IPS-18a (cell line): ENCODE results near the gene TMEM115.

Experiments used
- H3K27ac ChIP-seq: one replicate; pipeline ENCODE4 v1.5.1; 2013; ENCODE audit warnings: low read length
- H3K27me3 ChIP-seq: one replicate; pipeline ENCODE4 v1.6.1; 2013; ENCODE audit warnings: mild to moderate bottlenecking, low read length; ENCODE audit not compliant: control insufficient read depth, insufficient read depth
- H3K36me3 ChIP-seq: one replicate; pipeline ENCODE4 v1.6.1; 2013; ENCODE audit warnings: low read depth, low read length; ENCODE audit not compliant: control insufficient read depth
- H3K4me1 ChIP-seq: one replicate; pipeline ENCODE4 v1.6.1; 2013; ENCODE audit warnings: low read depth, low read length; ENCODE audit not compliant: control insufficient read depth
- H3K4me3 ChIP-seq: one replicate; pipeline ENCODE4 v1.5.1; 2013; ENCODE audit warnings: low read length
- H3K9ac ChIP-seq: one replicate; pipeline ENCODE4 v1.6.1; 2013; ENCODE audit warnings: mild to moderate bottlenecking, low read length, moderate library complexity
- H3K9me3 ChIP-seq: one replicate; pipeline ENCODE4 v1.6.1; 2013; ENCODE audit warnings: low read depth, low read length; ENCODE audit not compliant: control insufficient read depth

The TMEM115 gene

DNA sequence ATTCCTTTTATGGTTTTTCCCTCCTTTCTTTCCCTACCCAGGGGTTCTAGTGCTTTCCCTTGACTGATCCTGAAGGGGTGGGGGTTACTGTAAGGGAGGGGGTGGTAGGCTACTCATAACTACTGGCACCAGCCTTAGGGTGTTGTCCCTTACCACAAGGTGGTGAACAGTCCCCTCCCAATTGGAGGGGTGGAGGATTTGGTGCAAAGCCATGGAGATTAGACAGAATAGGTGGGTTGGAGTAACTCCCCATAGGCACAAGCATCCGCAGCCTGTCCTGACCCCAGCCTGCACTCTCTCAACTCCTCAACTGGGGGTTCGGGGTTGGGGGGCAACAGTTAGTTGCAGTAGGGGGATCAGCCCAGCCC is 34.2 kb downstream of the TMEM115 start:
- no peaks in the 10 kb centered on the region for H3K9me3 ChIP-seq
- no peak overlapping the region for H3K27ac ChIP-seq
- H3K27me3 ChIP-seq = no peaks in the 10 kb centered on the region
- peaks cover 18% of the 10 kb centered on the region for H3K4me1 ChIP-seq
- H3K4me3 ChIP-seq = no peak overlapping the region
- H3K36me3 ChIP-seq = peaks cover 6% of the 10 kb centered on the region
- no peak overlapping the region for H3K9ac ChIP-seq

DNA sequence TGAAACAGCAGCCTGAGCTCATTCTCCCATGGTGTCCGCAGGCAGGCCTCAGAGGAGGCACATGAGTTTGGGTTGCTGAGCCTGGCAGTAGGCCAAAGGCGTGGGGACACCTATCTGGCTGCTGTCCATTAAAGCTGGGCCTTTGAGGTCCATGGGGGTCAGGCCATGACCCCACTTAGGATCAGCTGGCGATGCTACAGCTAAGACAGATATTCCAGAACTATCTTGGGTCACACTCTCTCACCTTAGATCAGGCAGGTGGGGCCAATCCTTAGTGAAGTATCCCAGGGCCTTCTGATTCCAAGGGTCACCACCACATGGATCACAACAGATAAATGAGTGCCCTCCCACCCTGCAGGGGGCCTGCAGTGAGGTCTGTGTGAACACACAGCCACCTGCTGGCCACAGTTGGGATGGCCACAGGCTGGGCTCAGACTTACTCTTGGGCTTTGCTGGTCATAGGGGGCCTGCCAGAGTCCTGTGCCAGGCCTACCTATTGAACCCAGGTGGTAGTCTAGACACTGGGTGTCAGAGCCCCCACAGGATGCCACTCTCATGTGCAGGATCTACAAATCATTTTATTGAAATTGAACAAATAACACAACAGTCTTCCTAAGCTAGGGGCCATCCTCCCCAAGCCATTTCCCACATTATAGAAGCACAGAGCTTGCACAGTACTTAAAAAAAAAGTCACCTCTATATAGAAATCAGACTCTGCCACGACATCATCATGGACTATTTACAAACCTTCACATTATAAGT is 34.8 kb downstream of the TMEM115 start:
- Histone ChIP-seq H3K4me3 (no peak overlapping the region), H3K9ac (no peak overlapping the region), H3K27ac (no peak overlapping the region), H3K36me3 (peaks cover 5% of the 10 kb centered on the region), H3K27me3 (no peaks in the 10 kb centered on the region), H3K9me3 (no peaks in the 10 kb centered on the region), H3K4me1 (peaks cover 18% of the 10 kb centered on the region)

DNA sequence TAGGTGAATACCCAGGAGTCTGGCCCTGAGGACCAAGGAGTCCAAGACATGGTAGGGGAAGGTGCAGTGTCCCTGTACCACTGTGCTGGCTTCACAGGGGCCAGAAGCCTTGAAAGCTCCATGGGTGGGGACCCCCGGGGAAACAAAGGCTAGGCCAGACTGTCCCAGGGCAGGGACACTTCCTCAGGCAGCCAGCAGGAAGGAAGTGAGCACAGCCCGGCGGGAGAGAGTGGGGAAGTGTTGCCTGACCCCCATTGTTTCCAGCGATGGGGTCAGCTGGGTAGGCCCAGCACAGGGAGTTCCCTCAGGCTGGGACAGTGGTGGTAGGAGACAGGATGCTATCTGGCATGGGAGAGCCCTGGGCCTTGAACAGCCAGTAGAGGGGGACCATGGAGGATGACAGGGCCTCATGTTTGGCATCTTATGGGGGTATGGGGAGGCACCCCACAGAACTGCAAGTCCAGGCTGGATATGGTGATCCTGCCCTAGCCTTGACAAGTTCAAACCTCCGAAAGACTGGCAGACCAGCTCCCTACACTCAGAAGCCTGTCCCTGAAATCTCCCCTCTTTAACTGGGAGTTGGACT is 35.6 kb downstream of the TMEM115 start:
- H3K4me1 ChIP-seq = peaks cover 18% of the 10 kb centered on the region
- H3K36me3 ChIP-seq = peaks cover 13% of the 10 kb centered on the region
- H3K4me3 ChIP-seq = no peak overlapping the region
- H3K9me3 ChIP-seq = no peaks in the 10 kb centered on the region
- H3K9ac ChIP-seq = no peak overlapping the region
- H3K27ac ChIP-seq = no peak overlapping the region
- H3K27me3 ChIP-seq = no peaks in the 10 kb centered on the region

DNA sequence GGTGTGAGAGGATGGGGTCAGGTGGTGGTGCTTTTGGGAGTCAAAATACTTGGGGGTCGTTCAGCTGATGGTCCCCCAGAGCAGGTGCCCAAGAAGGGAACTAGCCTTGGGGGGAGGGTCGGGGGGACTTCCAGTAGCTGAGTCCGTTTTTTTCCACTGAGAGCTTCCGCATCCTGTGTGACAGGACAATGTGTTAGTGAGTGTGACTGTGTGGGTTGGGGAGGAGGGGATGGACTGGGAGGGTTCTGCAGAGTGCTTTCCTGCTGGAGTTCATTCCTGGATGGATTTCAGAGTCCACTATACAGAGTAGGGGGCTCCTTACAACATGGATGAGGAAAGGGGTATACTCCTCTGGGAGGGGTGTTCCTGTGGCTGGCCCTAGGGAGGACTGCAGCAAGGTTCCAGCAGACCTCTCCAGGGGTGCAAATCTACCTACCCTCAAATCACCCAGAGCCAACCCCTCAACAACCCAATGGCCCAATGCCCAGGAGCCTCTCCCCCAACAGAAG is 36.2 kb downstream of the TMEM115 start:
- no peak overlapping the region for H3K27ac ChIP-seq
- peaks cover 19% of the 10 kb centered on the region for H3K36me3 ChIP-seq
- H3K9me3 ChIP-seq = no peaks in the 10 kb centered on the region
- H3K27me3 ChIP-seq = no peaks in the 10 kb centered on the region
- H3K4me1 ChIP-seq = peaks cover 15% of the 10 kb centered on the region
- peak overlapping the region; percentile 95 for H3K9ac ChIP-seq
- peak overlapping the region; percentile 75 for H3K4me3 ChIP-seq

DNA sequence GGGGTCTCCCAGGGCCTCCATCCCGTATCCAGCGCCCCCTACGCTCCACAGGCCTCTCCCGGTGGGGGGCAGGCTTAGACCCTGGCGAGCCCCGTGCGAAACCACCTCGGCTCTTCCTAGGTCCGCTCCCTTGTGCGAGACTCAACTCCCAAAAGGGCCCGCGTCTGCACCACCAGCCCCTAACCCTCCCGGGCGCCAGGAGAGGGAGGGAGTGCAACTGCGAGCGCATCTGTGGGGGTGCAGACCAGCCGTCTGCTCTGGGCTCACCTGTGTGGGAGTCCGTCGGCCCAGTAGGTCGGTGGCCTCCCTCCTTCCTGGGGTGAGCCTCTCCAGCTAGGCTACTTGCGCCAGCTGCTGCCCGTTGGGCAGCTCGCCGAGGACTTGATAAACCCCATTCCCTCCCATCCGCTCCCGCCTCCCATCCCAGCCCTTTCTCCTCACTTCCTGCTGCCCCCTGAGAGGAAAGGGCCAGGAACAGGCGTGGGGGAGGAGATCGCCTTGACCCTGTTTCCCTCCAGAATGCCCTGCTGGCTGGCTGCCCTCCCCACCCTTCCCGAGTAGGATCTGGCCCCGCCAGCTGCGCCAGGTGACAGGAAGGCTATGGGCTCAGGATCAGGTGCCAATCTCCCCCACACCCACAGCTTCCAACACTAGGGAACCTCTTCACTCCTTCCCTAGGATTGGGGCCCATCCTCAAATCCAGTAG is 36.8 kb downstream of the TMEM115 start, which contains the start of gene HYAL2:
Gene HYAL2, minus strand, starts transcription at position 360 of the 706 bp plus-strand sequence. CDS start 2,256 bp downstream, outside the sequence.
- peaks cover 22% of the 10 kb centered on the region for H3K36me3 ChIP-seq
- H3K4me3 ChIP-seq = peak within 1 kb of the TSS; percentile 75
- no peaks in the 10 kb centered on the region for H3K27me3 ChIP-seq
- no peaks in the 10 kb centered on the region for H3K9me3 ChIP-seq
- peak within 1 kb of the TSS; percentile 98 for H3K27ac ChIP-seq
- peak within 1 kb of the TSS; percentile 95 for H3K9ac ChIP-seq
- peaks cover 15% of the 10 kb centered on the region for H3K4me1 ChIP-seq

DNA sequence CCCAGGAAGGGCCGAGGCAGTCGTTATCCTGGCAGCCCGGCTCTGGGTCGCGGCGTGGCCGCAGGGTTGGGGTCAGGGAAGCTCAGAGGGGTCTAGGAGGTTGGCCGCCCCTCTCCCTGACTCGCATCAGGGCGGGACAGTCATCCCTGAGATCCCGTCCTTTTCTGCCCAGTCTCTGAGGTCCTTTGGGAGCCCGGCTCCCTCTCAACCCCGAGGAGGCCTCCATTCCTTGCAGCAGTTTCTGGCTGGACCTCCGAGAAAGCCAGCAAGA is 37.3 kb downstream of the TMEM115 start:
- peak overlapping the region; percentile 95 for H3K9ac ChIP-seq
- H3K9me3 ChIP-seq = no peaks in the 10 kb centered on the region
- H3K27ac ChIP-seq = peak overlapping the region; percentile 54
- H3K4me3 ChIP-seq = peak overlapping the region; percentile 75
- H3K36me3 ChIP-seq = peaks cover 27% of the 10 kb centered on the region
- H3K4me1 ChIP-seq = peaks cover 11% of the 10 kb centered on the region
- H3K27me3 ChIP-seq = no peaks in the 10 kb centered on the region

DNA sequence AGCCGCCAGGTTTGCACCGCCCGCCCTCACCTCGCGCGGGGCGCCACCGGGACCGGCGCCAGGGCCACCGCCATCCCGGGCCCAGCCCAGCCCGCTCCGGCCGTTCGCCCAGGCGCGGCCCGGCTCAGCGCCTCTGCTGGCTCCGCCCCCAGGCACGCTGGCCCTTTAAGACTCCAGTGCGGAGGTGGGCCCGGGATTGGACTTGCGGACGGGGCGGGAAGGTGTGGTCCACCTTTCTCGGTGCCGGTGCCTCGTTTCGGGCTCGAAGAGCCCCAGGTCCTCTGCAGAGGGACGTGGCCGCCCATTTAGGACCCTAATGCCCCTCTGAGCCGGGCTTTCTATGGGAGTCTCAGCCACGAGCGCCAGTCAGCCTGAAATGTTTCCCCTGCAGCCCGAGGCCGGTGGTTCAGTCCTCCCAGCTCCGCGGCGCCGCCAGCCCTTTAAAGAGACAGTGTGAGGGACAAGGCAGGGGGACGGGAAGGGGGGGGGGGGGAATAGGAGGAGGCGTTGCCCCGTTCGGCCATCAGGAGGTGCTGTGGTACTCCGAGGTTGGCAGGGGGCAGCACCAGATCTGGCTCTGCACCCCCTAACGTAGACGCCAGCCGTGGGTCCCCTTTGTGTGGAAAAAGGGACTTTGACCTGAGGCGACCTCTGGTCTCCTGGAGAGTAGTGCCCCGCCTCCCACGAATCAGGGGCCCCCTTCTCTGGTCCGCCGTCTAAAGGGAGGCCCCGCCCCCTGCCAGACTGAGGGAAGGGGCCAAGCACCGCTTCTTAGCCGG is 37.8 kb downstream of the TMEM115 start:
- Histone ChIP-seq H3K27me3 (no peaks in the 10 kb centered on the region), H3K4me3 (peak overlapping the region; percentile 75), H3K27ac (peak overlapping the region; percentile 98), H3K4me1 (peaks cover 11% of the 10 kb centered on the region), H3K9ac (peak overlapping the region; percentile 95), H3K36me3 (peaks cover 30% of the 10 kb centered on the region), H3K9me3 (no peaks in the 10 kb centered on the region)

DNA sequence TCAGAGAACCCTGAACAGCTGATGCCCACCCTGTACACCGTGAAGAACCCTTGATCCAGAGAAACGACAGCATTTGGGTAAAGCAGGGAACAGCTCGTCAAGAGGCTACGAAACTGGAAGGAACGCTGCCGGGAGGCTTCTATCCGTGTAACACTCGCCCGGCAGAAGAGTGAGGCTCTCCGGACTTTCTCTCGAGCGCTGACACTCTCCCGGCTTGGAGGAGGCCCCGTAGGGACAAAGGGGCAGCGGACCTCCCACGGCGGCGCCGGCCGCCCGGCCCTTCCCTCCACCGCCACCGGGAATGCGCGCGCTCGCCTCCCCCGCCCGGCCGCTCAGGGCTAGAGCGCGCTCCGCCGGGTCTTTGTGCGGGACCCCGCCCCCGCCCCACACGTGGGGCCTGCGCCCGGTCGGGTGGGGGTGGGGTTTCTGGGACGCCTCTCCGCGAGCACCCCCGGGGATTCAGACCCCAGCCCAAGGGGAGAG is 38.4 kb downstream of the TMEM115 start:
- Histone ChIP-seq H3K27ac (peak overlapping the region; percentile 98), H3K36me3 (peaks cover 34% of the 10 kb centered on the region)

DNA sequence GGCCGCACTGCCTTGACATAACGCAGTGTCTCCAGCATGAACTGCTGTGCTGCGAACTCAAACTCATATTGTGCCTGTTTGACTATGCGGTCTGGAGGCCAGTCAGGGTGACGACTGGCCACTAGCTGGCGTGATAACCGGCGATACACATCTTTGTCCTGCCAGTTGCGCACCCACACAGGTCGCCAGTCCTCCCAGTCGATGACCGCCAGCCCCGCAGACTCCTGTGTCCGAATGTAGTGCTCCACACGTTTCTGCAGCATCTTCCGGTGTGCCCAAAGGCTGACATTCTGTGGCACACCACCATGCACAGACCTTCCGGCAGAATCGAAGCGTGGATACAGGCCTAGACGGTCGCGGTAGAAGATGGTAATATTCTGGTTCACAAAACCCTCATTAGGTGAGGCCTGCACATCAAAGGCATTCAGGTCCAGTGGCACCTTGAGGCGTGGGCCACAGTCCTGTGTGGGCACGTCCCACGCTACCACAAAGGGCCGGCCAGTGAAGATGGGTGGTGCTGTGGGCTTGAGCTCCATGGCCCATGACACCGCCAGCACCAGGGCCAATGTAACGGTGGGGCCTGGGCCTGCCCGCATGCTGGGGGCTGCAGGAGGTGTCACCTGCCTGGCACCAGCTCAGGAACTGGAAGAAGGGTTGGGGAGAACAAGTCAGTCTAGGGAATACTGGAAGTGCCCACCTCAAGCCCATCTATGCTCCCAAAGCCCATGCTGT is 39.3 kb downstream of the TMEM115 start:
- Histone ChIP-seq H3K36me3 (peaks cover 34% of the 10 kb centered on the region), H3K27ac (no peak overlapping the region), H3K4me1 (peaks cover 11% of the 10 kb centered on the region), H3K9ac (peak overlapping the region; percentile 95), H3K27me3 (no peaks in the 10 kb centered on the region), H3K4me3 (peak overlapping the region; percentile 75), H3K9me3 (no peaks in the 10 kb centered on the region)

More for the DNA sequence above, 38.4 kb downstream of the TMEM115 start:
- H3K4me1 ChIP-seq = peaks cover 11% of the 10 kb centered on the region
- peak overlapping the region; percentile 95 for H3K9ac ChIP-seq
- no peaks in the 10 kb centered on the region for H3K27me3 ChIP-seq
- peak overlapping the region; percentile 75 for H3K4me3 ChIP-seq
- H3K9me3 ChIP-seq = no peaks in the 10 kb centered on the region

DNA sequence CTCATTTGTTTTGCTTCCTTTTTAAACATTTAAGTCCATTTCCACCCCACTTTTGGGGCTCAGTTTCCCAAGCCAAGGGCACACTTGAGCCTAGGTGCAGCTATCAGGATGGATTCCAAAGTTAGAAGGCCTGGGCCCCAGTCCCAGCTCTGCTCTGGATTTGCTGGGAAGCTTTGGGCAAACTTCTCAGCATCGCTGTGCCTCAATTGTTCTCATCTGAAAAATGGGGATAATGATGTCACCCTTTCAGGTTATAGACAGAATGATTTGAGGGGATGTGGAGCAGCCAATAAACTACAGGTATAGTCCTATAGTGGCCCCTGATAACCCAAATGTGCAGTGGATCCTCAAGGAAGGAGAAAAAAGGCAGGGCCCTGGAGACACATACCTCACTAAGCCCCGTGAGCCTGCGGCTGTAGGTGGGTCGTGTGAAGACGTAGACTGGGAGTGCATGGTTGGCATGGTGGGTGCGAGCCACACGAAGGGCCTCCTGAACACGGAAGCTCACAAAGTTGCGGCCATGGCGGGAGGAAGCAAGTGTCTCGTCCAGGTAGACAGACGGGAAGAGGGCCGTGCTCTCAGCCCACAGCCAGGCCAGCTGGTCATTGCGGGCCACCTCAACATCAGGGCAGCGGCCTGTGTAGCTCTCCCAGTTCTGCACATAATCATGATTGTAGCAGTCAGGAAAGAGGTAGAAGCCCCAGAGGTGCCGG is 40.0 kb downstream of the TMEM115 start:
- Histone ChIP-seq H3K4me3 (no peak overlapping the region), H3K9ac (no peak overlapping the region)

More for the DNA sequence above, 40.0 kb downstream of the TMEM115 start:
- Histone ChIP-seq H3K9me3 (no peaks in the 10 kb centered on the region), H3K27ac (no peak overlapping the region), H3K4me1 (peaks cover 10% of the 10 kb centered on the region), H3K36me3 (peaks cover 34% of the 10 kb centered on the region), H3K27me3 (no peaks in the 10 kb centered on the region)
